ENCODE data around the gene PKDREJ. TPM values are rescaled to one million over a fixed set of nuclear protein-coding genes. Genes with fewer than 3 reads are reported as not detected.
A peak's percentile ranks its signal among the peaks of the same experiment; 100 is the strongest.

Gene PKDREJ
- total RNA-seq, 1 experiment from 2014 or later = not detected

DNA sequence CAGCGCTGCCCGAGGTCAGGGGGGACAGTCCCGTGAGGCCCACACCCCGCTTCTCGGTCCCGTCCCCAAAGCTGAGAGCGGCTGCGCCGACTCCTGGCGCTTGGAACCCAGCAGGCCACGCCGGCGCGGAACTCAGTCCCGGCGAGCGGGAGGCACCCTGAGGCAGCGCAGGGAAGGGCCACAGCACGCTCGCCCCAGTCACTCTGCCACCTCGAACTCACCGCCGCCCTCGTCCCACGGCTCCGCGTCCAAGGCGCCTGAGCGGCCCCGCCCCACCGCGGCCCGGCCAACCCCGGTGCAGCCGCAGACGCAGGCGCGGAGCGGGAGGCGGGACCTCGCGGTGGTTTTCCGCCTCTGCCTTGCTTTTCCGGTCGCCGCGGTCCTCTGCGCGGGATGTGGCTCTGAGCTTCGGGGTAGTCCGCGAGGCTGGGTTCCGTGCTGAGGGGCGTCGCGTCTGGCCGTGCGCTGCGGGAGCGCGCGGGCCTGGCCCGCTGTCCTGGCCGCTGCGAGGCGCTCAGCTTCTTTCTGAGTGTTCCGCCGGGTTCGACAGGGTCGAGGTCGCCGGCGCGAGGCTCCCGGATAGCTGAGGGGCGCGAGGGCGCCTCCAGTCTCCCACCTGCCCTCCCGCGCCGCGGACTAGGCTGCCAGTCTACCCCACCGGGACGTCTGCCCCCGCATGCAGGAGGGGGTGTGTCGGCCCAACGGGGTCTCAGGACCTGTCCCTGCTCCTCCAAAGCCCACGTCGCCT lies 12.9 kb downstream of the PKDREJ start, which contains the start of gene CDPF1:
TSS of gene CDPF1 (minus strand) at position 259 of the 748 bp plus-strand sequence. CDS start 2,009 bp downstream, outside the sequence.
- POLR2A ChIA-PET = interaction anchor here (0.7 to 1.6 kb wide), 2 partner anchors 9 to 17 kb away, joined by 3 to 9 read pairs; partner anchors contain the start of gene TTC38
- CTCF ChIA-PET = interaction anchor here (1.0 kb wide), 1 partner anchor 128 kb away, joined by 4 read pairs; no protein-coding TSS in a partner anchor

More for the DNA sequence above, 12.9 kb downstream of the PKDREJ start, which contains the start of gene CDPF1:
- H3K79me2 ChIP-seq (ENCODE audit: insufficient read depth, low read length) = peaks cover 20% of the 10 kb centered on the region
- H4K20me1 ChIP-seq (ENCODE audit: insufficient read depth) = no peaks in the 10 kb centered on the region
- peak within 1 kb of the TSS; percentile 99 for H3K4me2 ChIP-seq (ENCODE audit: low read length)
- DNase-seq (ENCODE audit: low read depth, low spot score) (peak; percentile 59), ATAC-seq (peak; percentile 95)
- H3K4me1 ChIP-seq (ENCODE audit: control insufficient read depth in 1 of 2, insufficient read depth in 2 of 2, low read length in 2 of 2) = peaks cover 5 to 20% of the 10 kb centered on the region in 2 experiments; a peak in 3 of 4 replicates
- H3K9me3 ChIP-seq (ENCODE audit: control insufficient read depth in 1 of 2, insufficient read depth in 1 of 2, low read depth in 1 of 2, low read length in 2 of 2) = no peaks in the 10 kb centered on the region
- no peak within 1 kb of the TSS for H2AFZ ChIP-seq (ENCODE audit: low read depth, low read length, poor library complexity, severe bottlenecking)
- no peak for TF ChIP-seq EZH2phosphoT487 (IDR thresholded peaks at IDR 0.05; ENCODE audit: borderline replicate concordance)
- peak; percentile 78 for TF ChIP-seq MAX (IDR thresholded peaks at IDR 0.05)
- TF ChIP-seq REST (IDR thresholded peaks at IDR 0.05; ENCODE audit: low read depth) = no peak
- no peak for TF ChIP-seq ZNF274 (IDR thresholded peaks at IDR 0.05; ENCODE audit: low read depth, low read length)
- peak; percentile 88 for TF ChIP-seq POLR2A (IDR thresholded peaks at IDR 0.05; ENCODE audit: borderline replicate concordance, extremely low read depth, insufficient read depth, insufficient read length)
- peak; percentile 84 for TF ChIP-seq SIN3A (IDR thresholded peaks at IDR 0.05; ENCODE audit: low read depth)
- peak; percentile 86 for TF ChIP-seq ZFX (IDR thresholded peaks at IDR 0.05)
- TF ChIP-seq, protein P1, sequence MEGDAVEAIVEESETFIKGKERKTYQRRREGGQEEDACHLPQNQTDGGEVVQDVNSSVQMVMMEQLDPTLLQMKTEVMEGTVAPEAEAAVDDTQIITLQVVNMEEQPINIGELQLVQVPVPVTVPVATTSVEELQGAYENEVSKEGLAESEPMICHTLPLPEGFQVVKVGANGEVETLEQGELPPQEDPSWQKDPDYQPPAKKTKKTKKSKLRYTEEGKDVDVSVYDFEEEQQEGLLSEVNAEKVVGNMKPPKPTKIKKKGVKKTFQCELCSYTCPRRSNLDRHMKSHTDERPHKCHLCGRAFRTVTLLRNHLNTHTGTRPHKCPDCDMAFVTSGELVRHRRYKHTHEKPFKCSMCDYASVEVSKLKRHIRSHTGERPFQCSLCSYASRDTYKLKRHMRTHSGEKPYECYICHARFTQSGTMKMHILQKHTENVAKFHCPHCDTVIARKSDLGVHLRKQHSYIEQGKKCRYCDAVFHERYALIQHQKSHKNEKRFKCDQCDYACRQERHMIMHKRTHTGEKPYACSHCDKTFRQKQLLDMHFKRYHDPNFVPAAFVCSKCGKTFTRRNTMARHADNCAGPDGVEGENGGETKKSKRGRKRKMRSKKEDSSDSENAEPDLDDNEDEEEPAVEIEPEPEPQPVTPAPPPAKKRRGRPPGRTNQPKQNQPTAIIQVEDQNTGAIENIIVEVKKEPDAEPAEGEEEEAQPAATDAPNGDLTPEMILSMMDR (IDR thresholded peaks at IDR 0.05 in 2 of 3, conservative IDR thresholded peaks at IDR 0.05 in 1 of 3; ENCODE audit: borderline replicate concordance in 1 of 3, insufficient read depth in 1 of 3, low read depth in 2 of 3, low read length in 2 of 3) = no peak
- peak; percentile 95 for TF ChIP-seq POLR2AphosphoS5 (IDR thresholded peaks at IDR 0.05; ENCODE audit: low read depth, low read length)
- RAD21 ChIA-PET (ENCODE audit: low non-redundant PET in 1 of 2, low total read pairs in 2 of 2, uncharacterized antibody in 2 of 2, unreplicated experiment in 2 of 2) = no interaction called here
- intact Hi-C loops (cut with micrococcal nuclease) = no loop called here
- H3K27me3 ChIP-seq (ENCODE audit: insufficient read depth, low read length) = no peaks in the 10 kb centered on the region
- peak within 1 kb of the TSS; percentile 86 for H3K9ac ChIP-seq (ENCODE audit: low read length)
- no peaks in the 10 kb centered on the region for H3K36me3 ChIP-seq (ENCODE audit: control insufficient read depth in 1 of 2, insufficient read depth in 2 of 2, low read length in 2 of 2)
- no peaks in the 10 kb centered on the region for H3K9me2 ChIP-seq (ENCODE audit: insufficient read depth)
- H3K4me3 ChIP-seq (replicated peaks in 1 of 2; ENCODE audit: low read depth in 1 of 2, low read length in 2 of 2) = peak within 1 kb of the TSS; percentile 80 to 90
- BruUV-seq (replicated peaks) = TSS peak; percentile 53
- peak within 1 kb of the TSS; percentile 98 for H3K27ac ChIP-seq (ENCODE audit: low read depth, low read length)
